Measurements from ENCODE around the gene TIMM17B.

DNA sequence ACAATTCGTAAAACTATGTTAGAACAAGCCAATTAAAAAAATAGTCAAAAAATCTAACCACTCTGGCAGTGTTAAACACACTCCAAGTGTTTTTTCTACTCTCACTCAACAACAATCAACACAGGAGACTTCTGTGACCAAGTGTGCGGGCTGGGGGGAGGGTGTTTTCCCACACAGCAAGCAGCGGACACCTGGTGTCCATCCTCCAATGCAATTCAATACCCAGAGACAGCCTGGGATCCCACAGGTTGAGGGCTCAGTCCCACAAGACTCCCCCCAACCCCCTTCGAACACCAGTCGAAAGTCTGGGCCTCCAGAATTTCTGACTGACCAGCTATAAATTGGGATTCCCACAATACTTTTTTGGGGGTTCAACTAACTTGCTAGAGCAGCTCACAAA is 29.6 kb upstream of the TIMM17B start:
- no peak for TF ChIP-seq TCF12 (IDR thresholded peaks at IDR 0.05; ENCODE audit: low read depth)
- no peak for TF ChIP-seq TEAD4 (IDR thresholded peaks at IDR 0.05)
- TF ChIP-seq EP300 (IDR thresholded peaks at IDR 0.05; ENCODE audit: borderline replicate concordance), result no peak
- TF ChIP-seq CEBPB (IDR thresholded peaks at IDR 0.05), result no peak
- TF ChIP-seq ZBTB7A (IDR thresholded peaks at IDR 0.05; ENCODE audit: low read depth), result no peak
- no peak for TF ChIP-seq RAD21 (IDR thresholded peaks at IDR 0.05; ENCODE audit: low read depth)
- TF ChIP-seq, protein P1, sequence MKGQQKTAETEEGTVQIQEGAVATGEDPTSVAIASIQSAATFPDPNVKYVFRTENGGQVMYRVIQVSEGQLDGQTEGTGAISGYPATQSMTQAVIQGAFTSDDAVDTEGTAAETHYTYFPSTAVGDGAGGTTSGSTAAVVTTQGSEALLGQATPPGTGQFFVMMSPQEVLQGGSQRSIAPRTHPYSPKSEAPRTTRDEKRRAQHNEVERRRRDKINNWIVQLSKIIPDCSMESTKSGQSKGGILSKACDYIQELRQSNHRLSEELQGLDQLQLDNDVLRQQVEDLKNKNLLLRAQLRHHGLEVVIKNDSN (IDR thresholded peaks at IDR 0.05), result no peak
- TF ChIP-seq EGR1 (IDR thresholded peaks at IDR 0.05), result no peak
